Measurements from ENCODE around the gene CEACAM16.

GRCh38 chr19:44729516-44730033 lies 30.6 kb downstream of the CEACAM16 start:
- TF ChIP-seq POLR2AphosphoS5 (IDR thresholded peaks at IDR 0.05) (no peak), CTCF (IDR thresholded peaks at IDR 0.05 in 8 of 11, conservative IDR thresholded peaks at IDR 0.05 in 3 of 11) (no peak)
